Measurements from ENCODE around the gene CDKL4.

Gene CDKL4

DNA sequence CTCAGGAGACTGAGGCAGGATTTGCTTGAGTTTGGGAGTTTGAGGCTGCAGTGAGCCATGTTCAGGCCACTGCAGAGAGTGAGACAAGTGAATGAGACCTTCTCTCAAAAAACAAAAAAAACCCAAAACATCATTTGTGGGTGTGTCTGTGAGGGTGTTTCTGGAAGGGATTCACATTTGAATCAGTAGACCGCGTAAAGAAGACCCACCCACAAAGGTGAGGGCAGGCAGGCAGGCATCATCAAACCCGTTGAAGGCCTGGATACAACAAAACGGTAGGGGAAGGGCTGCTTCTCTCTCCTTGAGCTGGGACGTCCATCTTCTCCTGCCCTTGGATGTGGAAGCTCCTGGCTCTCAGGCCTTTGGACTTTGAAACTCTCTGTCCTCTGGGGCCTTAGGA lies 25.4 kb downstream of the CDKL4 start:
- no peak overlapping the region for H3K4me3 ChIP-seq (ENCODE audit: low read length)
- no peak for DNase-seq (ENCODE audit: low read depth)
- TF ChIP-seq, protein P1, sequence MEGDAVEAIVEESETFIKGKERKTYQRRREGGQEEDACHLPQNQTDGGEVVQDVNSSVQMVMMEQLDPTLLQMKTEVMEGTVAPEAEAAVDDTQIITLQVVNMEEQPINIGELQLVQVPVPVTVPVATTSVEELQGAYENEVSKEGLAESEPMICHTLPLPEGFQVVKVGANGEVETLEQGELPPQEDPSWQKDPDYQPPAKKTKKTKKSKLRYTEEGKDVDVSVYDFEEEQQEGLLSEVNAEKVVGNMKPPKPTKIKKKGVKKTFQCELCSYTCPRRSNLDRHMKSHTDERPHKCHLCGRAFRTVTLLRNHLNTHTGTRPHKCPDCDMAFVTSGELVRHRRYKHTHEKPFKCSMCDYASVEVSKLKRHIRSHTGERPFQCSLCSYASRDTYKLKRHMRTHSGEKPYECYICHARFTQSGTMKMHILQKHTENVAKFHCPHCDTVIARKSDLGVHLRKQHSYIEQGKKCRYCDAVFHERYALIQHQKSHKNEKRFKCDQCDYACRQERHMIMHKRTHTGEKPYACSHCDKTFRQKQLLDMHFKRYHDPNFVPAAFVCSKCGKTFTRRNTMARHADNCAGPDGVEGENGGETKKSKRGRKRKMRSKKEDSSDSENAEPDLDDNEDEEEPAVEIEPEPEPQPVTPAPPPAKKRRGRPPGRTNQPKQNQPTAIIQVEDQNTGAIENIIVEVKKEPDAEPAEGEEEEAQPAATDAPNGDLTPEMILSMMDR (conservative IDR thresholded peaks at IDR 0.05; ENCODE audit: low read length): no peak

DNA sequence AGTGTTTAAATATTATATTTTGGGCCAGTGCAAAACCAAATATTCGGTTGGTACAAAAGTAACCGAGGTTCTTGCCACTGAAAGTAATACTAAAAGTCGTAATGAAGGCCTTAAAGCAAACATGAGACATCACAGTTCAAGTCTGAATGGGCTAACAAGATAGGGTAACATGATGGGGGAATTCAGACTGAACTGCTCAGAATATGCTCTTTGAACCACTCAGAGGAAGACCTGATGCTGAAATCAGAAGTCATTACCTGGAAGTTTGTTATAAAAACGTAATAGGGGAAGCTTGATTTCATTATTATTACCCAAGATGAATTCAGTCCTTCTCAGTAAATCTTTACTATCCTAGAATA lies 26.6 kb downstream of the CDKL4 start:
- TF ChIP-seq, protein P1 (conservative IDR thresholded peaks at IDR 0.05; ENCODE audit: low read length): no peak
- H3K4me3 ChIP-seq (ENCODE audit: low read length): no peak overlapping the region
- no peak for DNase-seq (ENCODE audit: low read depth)

DNA sequence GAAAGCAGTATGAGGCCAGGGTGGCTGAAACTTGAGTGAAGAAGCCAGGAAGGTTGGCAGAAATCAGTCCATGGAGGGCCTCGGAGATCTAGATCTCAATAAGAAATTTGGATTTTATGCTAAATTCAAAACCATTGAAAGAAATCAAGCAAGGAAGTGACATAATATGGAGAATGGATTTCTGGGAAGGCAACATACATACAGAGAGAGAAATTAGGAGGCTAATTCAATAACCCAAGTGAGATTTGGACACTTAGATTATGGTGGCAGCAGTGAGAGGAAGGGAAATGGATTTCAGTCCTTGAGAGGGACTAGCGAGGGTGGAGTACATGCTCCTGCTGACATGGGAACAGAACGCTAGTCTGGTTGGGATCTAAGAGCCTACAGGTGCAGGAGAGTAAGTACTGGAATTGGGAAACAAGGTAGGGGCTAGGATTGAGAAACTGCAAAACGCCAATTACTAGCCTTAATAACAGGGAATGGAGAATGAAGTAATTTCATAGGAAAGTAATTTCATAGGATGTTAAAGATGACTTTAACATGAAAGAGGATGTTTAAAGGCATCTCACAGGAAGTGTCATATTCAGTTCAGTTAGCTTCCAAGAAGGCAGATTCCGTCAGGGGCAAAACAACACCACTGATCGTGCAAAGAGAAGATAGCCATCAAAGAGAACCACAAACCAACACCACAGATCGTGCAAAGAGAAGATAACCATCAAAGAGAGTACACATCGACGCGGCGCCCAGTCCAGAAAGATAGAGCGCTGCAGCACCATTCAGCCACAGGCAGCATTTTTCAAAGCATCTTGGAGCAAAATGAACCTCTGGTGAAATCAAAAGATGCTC lies 27.2 kb downstream of the CDKL4 start:
- no peak overlapping the region for H3K4me3 ChIP-seq (ENCODE audit: low read length)
- no peak for DNase-seq (ENCODE audit: low read depth)
- TF ChIP-seq, protein P1 (conservative IDR thresholded peaks at IDR 0.05; ENCODE audit: low read length): no peak

DNA sequence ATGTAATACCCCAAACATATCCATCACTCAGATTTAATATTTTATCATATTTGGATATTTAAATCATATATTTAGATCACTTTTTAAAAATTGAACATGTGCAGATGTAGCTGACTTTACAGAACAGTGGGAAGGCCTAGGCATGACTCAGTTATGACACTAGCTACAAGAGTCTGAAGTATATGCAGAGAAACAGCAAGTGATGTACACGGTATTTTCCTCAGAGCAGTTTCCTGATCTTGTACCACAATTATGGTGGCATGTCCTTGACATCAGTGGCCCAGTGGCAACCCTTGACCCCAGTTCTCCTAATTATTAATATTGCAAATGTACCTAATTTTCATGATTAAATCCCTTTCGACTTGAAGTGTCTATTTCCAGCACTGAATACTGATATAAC lies 28.2 kb downstream of the CDKL4 start:
- DNase-seq (ENCODE audit: low read depth): no peak
- TF ChIP-seq, protein P1 (conservative IDR thresholded peaks at IDR 0.05; ENCODE audit: low read length): no peak
- H3K4me3 ChIP-seq (ENCODE audit: low read length): no peak overlapping the region

DNA sequence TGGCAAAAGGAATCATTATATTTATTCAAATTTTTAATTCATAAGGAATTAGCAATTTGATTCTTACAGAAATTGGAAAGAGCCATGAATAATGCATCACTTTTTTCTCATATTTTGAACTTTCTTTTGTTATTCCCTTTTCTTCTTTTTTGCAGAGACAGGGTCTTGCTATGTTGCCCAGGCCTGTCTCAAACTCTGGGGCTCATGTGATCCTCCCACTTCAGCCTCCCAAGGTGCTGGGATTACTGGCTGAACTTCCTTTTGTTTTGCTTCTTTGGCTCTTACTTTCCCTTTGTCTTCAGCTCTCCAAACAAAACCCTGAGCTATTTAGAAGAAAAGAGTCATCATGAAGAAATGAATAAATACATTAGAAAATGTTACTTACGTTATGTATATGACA lies 30.8 kb downstream of the CDKL4 start:
- no peak overlapping the region for H3K4me3 ChIP-seq (ENCODE audit: low read length)
- TF ChIP-seq, protein P1 (conservative IDR thresholded peaks at IDR 0.05; ENCODE audit: low read length): no peak
- no peak for DNase-seq (ENCODE audit: low read depth)

DNA sequence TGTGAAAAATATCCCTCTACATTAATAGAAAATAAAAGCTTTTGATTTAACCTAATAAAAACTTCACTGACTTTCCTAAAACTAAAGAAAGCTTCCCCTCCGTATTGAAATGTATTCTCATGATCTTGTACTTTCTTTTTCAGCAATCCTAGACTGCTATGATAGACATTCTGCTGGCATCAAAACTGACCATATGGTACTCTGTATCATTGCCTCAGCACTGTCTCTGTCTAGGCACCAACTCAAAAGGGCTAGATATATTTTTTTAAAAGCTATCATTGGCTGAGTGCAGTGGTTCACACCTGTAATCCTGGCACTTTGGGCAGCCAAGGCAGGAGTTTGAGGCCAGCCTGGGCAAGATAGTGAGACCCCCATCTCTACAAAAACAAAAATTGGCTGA lies 32.9 kb downstream of the CDKL4 start:
- DNase-seq (ENCODE audit: low read depth): no peak
- no peak overlapping the region for H3K4me3 ChIP-seq (ENCODE audit: low read length)
- TF ChIP-seq, protein P1 (conservative IDR thresholded peaks at IDR 0.05; ENCODE audit: low read length): no peak

DNA sequence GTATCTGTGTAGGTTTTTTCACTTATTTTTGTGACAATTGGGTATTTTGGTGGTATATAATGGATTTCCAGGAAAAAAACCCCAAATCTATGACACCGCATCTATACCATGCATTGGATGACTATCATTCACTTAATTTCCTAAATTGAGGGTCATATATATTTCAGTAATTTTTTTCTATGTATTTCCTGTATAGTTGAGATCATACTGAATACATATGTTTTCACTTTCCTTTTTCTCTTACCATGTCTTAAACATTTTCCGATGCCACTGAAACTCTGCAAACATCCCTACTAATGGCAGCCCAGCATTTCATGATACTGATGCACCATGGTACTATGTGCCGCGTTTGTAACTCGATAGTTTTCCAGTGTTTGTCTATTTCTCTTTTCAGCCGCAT lies 40.4 kb downstream of the CDKL4 start:
- no peak overlapping the region for H3K4me3 ChIP-seq (ENCODE audit: low read length)
- no peak for DNase-seq (ENCODE audit: low read depth)
- TF ChIP-seq, protein P1 (conservative IDR thresholded peaks at IDR 0.05; ENCODE audit: low read length): no peak
